Endothelial cell (in vitro differentiated cells): ENCODE measurements around the gene NEO1. TPM values are rescaled to one million over a fixed set of nuclear protein-coding genes. Genes with fewer than 3 reads are reported as not detected.
"Not testable (repeated sequence)": the region's sequence is repeated elsewhere in the genome, so short reads cannot be mapped to it uniquely, and the experiment has no call there.

Experiments used
- DNase-seq: peaks from one replicate; pipeline ENCODE4 v3.0.0; 2021; ENCODE audit warnings: low spot score
- H3K27ac Mint-ChIP-seq: one replicate; pipeline ENCODE4 v1.8.0; 2021; ENCODE audit warnings: mixed read lengths, inconsistent platforms; ENCODE audit not compliant: unreplicated experiment
- H3K27me3 Mint-ChIP-seq: one replicate; pipeline ENCODE4 v1.8.0; 2021; ENCODE audit warnings: mild to moderate bottlenecking, moderate library complexity, mixed read lengths, inconsistent platforms; ENCODE audit not compliant: unreplicated experiment
- H3K36me3 Mint-ChIP-seq: one replicate; pipeline ENCODE4 v1.8.0; 2021; ENCODE audit warnings: mild to moderate bottlenecking, low read depth, mixed read lengths, inconsistent platforms; ENCODE audit not compliant: unreplicated experiment
- H3K4me1 Mint-ChIP-seq: one replicate; pipeline ENCODE4 v1.8.0; 2021; ENCODE audit warnings: mild to moderate bottlenecking, mixed read lengths, inconsistent platforms; ENCODE audit not compliant: unreplicated experiment
- H3K4me3 Mint-ChIP-seq: one replicate; pipeline ENCODE4 v1.8.0; 2021; ENCODE audit warnings: mild to moderate bottlenecking, mixed read lengths, inconsistent platforms; ENCODE audit not compliant: unreplicated experiment
- H3K9me3 Mint-ChIP-seq: one replicate; pipeline ENCODE4 v1.8.0; 2021; ENCODE audit warnings: mixed read lengths, inconsistent platforms; ENCODE audit not compliant: unreplicated experiment
- CTCF ChIP-seq: fragments of 200-600 bp; sonication (generic); IDR thresholded peaks from one replicate; pipeline ENCODE4 v1.5.0; 2021; ENCODE audit warnings: antibody characterized with exemption; ENCODE audit not compliant: unreplicated experiment
- total RNA-seq: library from RNA; stranded (reverse); fragmentation: NEBNext Ultra II Directional; extraction: Animal tissue kit (Norgen Biotek cat#: 25700); gene quantifications from one replicate; pipeline ENCODE4 v1.2.1, GENCODE V29; 2021; ENCODE audit not compliant: unreplicated experiment

The NEO1 gene
- total RNA-seq, 1 donor from 2014 or later = 140 TPM

GRCh38 chr15:73212424-73212823 lies 160.2 kb downstream of the NEO1 start:
- Mint-ChIP-seq H3K27ac (no peak overlapping the region), H3K36me3 (peaks cover 25% of the 10 kb centered on the region), H3K9me3 (no peaks in the 10 kb centered on the region), H3K4me1 (no peaks in the 10 kb centered on the region), H3K4me3 (no peak overlapping the region), H3K27me3 (no peaks in the 10 kb centered on the region)
- TF ChIP-seq CTCF = no peak
- DNase-seq = no peak

GRCh38 chr15:73221450-73221849 lies 169.2 kb downstream of the NEO1 start:
- H3K27ac Mint-ChIP-seq, DNase-seq, H3K4me3 Mint-ChIP-seq, H3K9me3 Mint-ChIP-seq, H3K27me3 Mint-ChIP-seq, H3K4me1 Mint-ChIP-seq: not testable (repeated sequence)
- H3K36me3 Mint-ChIP-seq = peaks cover 37% of the 10 kb centered on the region

- TF ChIP-seq CTCF = no peak
- no peak overlapping the region for H3K27ac Mint-ChIP-seq
- peaks cover 8% of the 10 kb centered on the region for H3K9me3 Mint-ChIP-seq
- H3K36me3 Mint-ChIP-seq = peaks cover 30% of the 10 kb centered on the region
- no peak for DNase-seq
- no peak overlapping the region for H3K4me3 Mint-ChIP-seq
- peaks cover 10% of the 10 kb centered on the region for H3K4me1 Mint-ChIP-seq
- peaks cover 3% of the 10 kb centered on the region for H3K27me3 Mint-ChIP-seq
These were observed 173.2 kb downstream of the NEO1 start for GRCh38 chr15:73225358-73226015.

GRCh38 chr15:73226093-73226814 lies 174.0 kb downstream of the NEO1 start:
- Mint-ChIP-seq H3K36me3 (peaks cover 28% of the 10 kb centered on the region), H3K9me3 (peaks cover 8% of the 10 kb centered on the region), H3K4me1 (peaks cover 10% of the 10 kb centered on the region), H3K4me3 (no peak overlapping the region), H3K27me3 (peaks cover 3% of the 10 kb centered on the region), H3K27ac (no peak overlapping the region)
- no peak for DNase-seq
- no peak for TF ChIP-seq CTCF

- H3K27ac Mint-ChIP-seq = no peak overlapping the region
- peaks cover 3% of the 10 kb centered on the region for H3K27me3 Mint-ChIP-seq
- H3K4me3 Mint-ChIP-seq = no peak overlapping the region
- DNase-seq = no peak
- H3K4me1 Mint-ChIP-seq = peaks cover 10% of the 10 kb centered on the region
- peaks cover 3% of the 10 kb centered on the region for H3K9me3 Mint-ChIP-seq
- TF ChIP-seq CTCF = no peak
- peaks cover 20% of the 10 kb centered on the region for H3K36me3 Mint-ChIP-seq
These were observed 175.3 kb downstream of the NEO1 start for GRCh38 chr15:73227433-73228056.
